ENCODE measurements around the gene ZBTB17.
A peak's percentile ranks its signal among the peaks of the same experiment; 100 is the strongest.
"Not testable (repeated sequence)": the region's sequence is repeated elsewhere in the genome, so short reads cannot be mapped to it uniquely, and the experiment has no call there.

ZBTB17 gene

DNA sequence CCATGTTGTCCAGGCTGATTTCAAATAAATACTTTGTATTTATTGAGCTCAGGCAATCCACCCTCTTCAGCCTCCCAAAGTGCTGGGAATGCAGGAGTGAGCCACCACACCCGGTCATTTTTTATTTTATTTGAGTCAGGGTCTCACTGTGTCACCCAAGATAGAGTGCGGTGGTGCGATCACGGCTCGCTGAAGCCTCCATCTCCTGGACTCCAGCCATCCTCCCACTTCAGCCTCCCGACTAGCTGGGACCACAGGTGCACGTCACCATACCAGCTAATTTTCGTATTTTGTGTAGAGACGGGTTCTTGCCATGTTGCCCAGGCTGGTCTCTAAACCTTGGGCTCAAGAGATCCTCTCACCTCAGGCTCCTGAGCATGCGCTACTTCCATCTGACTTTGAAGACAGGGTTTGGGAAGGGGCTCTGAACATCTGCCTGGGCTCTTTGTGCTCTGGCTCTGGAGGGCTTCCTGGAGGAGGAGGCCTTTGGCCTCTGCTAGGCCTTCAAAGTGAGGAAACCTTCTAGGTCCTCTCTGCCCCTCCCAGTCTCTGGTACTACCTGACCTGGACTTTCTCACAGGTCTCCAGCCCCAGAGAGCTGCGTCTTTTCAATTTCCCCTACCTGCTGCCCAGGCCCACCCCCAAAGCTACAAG lies 36.2 kb upstream of the ZBTB17 start:
- no peak for DNase-seq

DNA sequence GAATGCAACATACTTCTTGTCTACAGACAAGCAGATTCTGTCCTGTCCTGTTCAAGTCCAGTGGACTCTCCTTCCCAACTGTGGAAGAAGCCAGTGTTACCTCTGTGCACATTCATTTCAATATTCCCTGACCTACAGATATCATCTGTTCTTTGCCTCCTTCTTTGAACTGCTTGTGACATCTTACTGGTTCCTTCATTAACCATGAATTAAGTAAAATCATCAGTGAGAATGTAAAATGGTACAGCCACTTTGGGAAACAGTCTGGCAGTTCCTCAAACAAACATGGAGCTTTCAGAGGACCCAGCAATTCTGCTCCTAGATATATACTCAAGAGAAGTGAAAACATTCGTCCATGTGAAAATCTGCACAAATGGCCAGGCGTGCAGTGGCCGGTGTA lies 34.9 kb upstream of the ZBTB17 start:
- no peak for DNase-seq

DNA sequence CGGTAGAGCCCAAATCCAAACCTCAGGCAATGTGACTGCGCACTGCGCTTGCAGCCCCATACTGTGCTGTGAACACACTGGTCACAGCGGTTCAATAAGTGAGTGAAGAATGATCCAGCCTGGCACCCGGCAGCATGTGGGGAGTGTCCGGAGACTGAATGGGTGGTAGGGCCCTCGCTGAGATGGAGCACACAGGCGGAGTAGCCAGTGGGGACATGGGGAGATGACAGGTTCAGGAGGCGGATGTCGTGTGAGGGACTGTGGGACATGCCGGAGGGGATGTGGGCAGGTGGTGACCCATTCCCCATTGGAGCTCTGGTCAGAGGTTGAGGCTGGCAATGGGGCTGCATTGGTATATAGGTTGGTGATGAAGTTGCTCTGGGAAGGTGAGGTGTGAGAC lies 33.8 kb upstream of the ZBTB17 start:
- DNase-seq, result no peak

DNA sequence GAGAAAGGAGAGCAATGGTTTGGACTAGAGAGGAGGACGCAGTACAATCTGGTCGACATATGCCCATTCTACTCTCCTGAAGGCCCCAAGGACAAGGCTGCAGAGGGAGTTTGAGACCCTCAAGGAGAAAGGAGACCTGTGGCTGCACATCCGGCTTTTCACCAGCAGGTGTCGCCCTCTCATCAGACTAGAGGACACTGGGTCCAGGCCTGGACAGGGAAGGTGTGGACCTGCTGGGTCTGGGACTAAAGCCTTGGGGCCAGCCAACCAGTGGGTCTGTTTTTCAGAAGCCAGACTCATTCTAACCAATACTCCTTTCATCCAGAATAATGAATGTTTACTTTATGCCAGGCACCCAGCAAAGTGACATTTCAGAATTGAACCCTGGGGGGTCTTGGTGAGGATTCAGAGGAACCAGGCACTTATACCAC lies 33.1 kb upstream of the ZBTB17 start:
- peak; percentile 68 for DNase-seq

DNA sequence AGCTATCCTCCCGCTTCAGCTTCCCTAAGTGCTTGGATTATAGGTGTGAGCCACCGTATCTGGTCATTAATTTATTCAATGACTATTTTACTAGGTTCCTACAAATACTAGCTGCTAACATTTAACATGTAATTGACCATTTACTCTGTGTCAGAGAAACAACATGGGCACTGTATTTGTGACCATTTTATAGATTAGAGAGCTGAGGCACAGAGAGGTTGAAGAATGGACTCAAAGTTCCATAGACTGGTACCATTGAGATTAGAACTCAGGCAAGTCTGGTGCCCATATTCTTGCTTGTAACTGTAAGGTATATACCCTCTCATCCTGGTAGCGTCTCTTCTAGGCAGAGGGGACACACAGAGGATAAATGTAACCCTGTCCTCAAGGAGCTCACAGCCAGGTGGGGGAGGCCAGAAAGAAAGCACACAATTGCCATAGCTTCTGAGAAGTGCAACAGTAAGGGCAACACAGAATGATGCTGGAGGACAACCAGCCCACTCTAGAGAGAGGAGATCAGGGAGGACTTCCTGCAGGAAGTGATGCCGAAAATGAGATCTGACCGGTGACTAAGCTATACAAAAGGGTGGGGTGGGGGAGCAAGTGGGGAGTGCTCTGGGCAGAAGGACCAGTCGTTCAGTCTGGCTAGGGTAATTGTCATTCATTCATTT lies 31.9 kb upstream of the ZBTB17 start:
- no peak for DNase-seq

DNA sequence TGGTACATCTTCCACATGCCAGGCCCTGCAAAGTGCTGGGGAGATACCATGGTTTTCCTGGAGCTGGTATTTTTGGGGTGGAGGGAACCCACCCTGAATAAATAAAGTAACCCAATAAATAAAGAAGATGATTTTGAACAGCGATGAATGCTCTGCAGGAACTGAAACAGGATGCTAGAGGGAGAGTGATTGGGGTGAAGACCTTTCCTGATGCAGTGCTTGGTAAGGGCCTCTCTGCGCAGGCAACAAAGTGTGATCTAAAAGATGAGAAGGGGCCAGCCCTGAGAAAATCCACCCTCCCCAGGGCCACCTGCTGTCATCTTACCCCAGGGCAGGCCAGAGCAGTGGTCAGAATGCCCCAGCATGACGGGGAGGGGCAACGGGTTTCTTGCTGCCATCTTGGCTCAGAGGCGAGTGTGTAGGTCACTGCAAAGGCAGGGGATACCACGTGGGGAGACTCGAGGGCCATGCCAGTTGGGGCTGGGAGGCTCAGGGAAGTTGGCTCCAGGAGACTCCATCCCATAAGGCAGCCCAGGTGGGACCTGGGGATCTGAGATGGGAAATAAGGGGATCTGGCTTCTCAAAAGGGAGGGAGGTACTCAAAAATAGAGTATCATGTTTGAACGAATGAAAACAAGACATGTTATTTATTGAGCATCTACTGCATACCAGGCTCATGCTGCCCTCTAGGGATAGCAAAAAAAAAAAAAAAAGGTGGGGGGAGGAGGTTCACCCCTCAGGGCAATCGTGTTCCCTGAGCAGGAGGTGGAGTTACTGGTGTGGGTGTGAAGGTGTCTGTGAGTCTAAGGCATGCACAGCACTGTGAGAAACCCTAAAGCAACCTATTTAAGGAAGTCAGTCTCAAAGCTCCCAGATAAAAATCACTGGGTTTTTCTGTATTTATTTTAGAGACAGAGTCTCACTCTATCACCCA lies 30.9 kb upstream of the ZBTB17 start:
- no peak for DNase-seq

DNA sequence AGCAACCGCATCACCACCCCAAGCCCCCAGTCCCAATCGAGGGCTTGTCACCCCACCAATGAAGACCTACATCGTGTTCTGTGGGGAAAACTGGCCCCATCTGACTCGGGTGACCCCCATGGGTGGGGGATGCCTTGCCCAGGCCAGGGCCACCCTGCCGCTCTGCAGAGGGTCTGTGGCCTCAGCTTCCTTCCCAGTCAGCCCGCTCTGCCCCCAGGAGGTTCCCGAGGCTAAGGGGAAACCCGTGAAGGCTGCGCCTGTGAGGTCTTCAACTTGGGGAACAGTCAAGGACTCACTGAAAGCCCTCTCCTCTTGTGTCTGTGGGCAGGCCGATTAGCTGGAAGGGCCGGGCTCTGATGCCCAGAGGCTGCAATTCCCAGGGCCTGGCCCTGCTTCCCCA lies 30.1 kb upstream of the ZBTB17 start:
- no peak for DNase-seq

DNA sequence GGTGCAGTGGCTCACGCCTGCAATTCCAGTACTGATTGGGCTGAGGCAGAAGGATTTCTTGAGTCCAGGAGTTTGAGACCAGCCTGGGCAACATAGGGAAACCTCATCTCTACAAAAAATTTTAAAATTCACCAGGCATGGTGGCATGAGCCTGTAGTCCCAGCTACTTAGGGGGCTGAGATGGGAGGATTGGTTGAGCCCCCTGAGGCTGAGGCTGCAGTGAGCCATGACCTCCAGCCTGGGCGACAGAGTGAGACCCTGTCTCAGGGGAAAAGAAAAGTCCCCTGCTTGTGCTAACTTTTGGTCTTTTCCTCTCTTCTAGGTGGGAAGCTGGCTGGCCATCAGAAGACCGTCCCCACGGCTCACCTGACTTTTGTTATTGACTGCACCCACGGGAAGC lies 29.7 kb upstream of the ZBTB17 start:
- DNase-seq, result no peak

DNA sequence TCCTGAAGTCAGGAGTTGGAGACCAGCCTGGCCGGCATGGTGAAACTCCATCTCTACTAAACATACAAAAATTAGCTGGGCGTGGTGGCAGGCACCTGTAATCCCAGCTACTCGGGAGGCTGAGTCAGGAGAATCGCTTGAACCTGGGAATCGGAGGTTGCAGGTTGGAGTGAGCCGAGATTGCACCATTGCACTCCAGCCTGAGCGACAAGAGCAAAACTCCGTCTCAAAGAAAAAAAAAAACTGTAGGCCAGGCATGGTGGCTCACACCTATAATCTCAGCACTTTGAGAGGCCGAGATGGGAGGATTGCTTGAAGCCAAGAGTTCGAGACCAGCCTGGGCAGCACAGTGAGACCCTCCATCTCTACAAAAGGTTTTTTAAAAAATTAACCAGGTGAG lies 25.4 kb upstream of the ZBTB17 start:
- not testable (repeated sequence) for DNase-seq

DNA sequence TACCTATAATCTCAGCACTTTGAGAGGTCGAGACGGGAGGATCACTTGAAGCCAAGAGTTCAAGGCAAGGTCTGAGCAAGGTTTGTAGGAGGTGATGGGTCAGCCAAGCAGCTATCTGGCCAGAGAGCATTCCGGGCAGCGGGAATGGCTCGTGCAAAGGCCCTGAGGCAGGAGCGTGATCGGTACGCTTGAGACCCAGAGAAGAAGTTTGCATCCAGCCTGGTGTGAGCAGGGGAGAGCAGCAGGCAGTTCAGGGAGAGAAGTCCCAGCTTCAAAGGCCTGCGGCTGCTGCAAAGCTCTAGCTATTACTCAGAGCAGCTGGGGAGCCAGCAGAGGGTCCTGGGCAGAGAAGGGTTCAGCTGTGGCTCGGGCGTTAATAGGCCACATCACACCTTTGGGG lies 23.0 kb upstream of the ZBTB17 start:
- DNase-seq, result no peak

DNA sequence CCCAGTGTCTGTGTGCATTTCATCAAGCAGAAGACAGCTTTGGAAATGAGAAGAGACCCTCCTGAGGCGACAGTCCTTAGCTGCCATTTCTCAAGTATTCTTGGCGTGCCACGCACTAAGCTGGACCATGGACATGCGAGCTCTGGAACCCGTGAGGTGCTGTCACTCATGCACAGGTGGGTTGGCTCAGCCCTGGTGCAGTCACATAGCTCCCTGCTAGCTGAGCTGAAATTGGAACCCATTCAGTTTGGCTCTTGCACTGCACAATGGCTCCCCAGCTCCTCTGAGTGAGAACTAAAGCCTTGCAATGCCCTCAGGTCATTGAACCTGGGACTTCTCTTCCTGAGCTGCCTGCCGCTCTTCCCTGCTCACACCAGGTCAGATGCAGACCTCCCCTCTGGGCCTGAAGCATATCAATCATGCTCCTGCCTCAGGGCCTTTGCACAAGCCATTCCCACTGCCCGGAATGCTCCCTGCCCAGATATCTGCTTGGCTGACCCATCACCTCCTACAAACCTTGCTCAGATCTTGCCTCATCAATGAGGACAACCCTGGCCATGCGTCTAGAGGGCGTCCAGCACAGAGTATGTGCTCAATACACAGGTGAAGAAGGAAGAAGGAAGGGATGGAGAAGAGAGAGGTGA lies 21.9 kb upstream of the ZBTB17 start:
- DNase-seq, result no peak

DNA sequence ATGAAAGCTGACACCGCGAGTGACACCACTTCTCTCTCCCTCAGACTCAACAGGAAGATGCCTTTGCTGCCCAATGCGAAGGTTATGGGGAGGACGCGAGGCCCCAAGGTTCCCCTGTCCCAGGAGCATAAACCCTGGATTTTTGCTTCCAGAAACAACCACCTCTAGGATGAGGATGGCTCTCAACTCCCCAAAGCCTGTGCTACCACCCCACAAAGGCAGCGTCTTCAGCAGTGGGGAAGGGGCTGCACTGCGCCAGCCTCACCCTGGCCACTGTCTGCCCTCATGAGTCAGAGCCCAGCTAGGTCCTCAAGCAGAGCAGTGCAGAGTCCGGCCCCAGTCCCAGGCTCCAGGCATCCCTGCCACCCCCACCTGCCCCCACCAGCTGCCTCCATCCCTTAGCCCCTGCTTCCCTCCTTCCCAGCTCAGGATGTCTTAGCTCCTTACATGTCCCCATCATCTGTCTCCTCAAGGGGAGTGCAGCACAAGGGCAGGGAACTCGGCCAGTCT lies 21.2 kb upstream of the ZBTB17 start:
- DNase-seq, result no peak

DNA sequence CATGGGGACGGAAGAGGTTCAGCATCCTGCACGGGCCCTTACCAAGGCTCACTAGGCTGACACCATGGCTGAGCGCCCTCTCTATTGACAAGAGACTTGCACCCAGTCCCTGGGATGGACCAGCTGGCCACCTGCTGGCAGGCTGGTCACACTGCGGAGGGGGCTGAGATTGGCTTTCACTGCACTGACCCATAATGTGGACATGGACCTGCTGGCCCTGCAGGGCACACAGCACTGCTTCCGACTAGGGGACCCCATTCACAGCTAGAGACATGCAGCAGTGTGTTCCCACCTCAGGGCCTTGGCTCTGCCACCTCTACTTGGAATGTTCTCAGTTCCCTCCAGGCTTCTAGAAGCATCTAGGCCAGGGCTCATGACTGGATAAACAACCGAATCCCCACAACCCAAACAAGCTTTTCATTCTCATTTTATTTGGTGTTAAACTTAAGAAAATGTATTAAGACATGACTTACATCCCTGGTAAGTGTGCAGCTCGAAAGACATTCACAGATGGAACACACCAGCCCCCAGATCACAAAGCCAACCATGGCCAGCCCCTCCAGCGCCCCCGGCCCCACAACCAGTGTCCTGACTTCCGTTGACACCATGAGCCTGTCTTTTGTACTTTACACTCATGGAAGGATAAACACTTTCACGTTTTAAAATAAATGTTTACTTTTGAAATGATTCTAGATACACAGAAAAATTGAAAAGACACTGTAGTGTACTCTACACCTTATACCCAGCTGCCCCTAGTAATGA lies 18.9 kb upstream of the ZBTB17 start:
- DNase-seq, result peak; percentile 51

DNA sequence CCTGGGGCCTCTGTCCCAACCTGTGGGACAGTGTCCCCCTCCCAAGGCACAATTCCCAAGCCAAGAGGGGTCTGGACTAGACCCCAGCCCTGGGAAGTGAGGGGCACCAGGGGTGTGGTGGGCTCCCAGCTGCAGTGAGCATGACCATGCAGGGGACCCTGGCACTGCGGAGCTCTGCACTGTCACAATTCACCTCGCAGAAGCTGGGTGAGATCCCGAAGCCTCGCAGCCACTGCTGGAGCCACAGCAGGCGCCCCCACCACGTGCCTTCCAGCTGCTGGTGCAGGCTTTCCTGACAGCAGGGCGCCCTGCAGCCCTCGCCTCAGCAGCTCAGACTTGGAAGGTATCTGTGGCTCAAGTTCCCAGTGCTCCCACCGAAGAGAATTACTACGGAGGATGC lies 18.2 kb upstream of the ZBTB17 start:
- no peak for DNase-seq

DNA sequence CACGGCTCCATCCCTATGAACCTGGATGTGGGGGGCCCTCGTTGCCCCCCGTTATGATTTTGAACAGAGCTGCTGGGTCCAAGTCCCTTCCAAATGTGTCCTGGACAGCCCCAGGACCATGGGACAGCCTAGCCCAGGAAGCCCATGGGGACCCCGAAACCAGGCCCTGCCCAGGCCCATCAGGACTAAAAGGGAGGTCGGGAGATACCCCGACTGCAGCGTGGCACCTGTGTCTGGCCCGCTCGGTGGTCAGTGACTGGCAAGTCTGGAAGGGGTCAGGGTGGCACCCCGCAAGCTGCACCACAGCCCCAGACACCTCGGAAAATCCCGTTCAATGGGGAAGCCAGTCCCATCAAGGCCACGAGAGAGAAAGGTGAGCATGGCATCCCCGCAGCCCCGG lies 17.8 kb upstream of the ZBTB17 start:
- DNase-seq, result no peak

DNA sequence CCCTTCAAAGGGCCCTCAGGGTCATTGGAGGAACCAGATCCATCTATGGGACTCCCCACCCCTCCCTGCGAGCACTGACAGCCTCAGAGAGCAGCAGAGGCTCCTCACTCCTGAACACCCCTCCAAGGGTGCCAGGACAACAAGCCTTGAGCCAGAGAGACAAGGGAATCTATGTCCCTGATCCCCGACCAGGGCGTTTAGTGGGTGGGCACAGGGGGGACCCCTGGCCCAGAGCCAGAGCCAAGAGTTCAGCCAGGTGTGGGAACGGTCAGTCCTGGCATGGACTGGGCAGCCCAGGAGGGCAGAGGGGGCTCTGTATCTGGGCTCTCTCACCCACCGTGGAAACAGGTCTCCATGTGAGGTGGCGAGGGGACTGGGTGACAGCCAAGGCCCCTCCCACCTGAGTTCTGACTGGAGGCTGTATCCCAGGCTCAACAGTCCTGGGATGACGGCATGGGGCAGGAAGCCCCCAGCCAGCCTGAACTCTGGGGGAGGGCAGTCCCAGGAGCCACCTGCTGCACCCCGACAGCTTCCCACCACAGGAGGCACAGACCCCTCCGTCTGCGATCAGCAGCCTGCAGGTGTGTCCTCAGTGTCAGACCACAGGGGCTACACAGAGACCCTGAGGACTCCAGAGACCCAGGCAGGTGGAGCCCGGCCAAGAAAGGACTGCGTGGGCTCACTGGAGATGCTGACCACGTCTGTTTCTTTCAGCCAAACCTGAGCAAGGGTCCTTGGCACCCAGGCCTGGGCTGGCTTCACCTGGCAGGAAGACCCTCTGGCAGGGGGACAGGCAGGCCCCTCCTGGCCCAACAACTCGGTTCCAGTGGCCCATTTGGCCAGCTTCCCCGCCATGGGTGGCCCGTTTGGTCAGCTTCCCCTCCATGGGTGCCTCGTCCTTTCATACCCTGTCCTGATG lies 16.9 kb upstream of the ZBTB17 start:
- no peak for DNase-seq

DNA sequence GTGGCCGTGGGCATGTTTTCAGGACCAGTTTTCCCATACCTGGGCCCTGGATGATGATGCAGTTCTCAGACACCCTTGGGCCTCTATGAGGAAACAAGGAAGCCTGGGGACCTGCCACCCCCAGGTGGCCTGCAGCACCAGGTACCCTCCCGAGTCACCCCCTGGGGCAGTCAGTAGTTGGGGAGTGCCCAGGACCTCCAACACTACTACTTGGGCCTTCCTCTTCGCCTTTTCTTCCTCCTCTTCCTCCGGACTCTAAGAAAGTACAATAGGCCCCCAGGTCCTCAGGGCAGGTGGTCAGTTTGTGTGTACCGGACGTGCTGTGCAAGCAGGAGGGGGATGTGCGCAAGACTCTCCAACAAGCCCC lies 16.3 kb upstream of the ZBTB17 start:
- no peak for DNase-seq

DNA sequence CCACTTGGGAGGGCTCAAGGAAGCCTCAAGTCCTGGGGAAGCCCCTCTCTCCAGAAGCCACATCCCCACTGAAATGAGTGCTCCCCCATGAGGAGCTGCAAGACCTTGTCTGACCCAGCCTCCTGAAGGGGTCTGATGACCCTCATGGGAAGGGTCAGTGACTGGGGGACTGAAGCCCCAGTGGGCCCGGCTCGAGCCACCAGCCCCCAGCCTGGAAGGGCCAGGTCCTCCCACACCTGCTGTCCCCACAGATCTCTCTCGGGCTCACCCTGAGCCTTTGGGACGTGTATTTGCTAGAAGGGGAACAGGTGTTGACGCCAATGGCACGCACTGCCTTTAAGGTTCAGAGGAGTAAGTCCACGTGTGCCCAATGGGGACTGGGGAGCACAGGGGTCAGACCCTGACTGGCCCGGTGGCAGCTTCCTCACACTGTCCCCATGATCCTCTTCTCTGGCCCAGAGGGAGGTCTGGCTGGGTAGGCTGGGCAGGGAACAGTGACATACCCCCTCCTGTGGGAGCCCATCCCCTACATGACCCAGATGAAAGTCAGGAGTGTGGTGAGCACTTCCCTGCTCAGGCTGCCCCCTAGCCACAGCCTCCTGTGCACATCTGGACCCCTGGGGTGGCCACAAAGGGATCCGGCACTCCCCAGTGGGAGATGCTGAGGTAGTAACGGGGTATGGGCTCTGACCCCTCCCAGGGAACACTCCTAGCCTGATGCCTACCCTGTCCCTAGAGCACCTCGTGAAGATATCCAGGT lies 15.7 kb upstream of the ZBTB17 start:
- no peak for DNase-seq

DNA sequence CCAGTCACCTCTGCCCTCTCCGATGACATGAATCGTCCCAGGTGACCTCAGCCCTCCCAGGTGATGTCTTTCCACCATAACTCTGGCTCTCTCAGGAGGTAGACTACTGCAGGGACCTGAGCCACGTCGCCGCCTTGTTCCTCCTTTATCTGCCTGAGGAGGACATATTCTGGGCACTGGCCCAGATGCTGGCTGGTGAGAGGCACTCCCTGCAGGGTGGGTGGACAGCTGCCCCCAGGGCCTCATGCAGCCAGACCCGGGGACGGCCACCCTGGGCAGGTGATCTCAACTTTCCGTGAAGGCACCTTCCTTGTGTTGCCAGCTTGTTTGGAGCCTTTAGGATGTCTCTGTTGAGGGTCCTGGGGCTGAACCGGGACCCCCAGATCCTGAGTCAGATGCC lies 13.9 kb upstream of the ZBTB17 start:
- no peak for DNase-seq

All from fibroblast of skin of abdomen (primary cell).